IPS-NIHi7 (cell line): ENCODE measurements around the gene CHI3L1.

ENCODE experiments used
- DNase-seq: peaks from one replicate; pipeline ENCODE4 v3.0.0; 2012; ENCODE audit warnings: mixed read lengths; ENCODE audit errors: extremely low spot score

Gene CHI3L1

GRCh38 chr1:203151362-203152157 lies 34.9 kb downstream of the CHI3L1 start:
- DNase-seq, result no peak

GRCh38 chr1:203150511-203151297 lies 35.8 kb downstream of the CHI3L1 start:
- DNase-seq, result no peak

- DNase-seq, result no peak
Observed at GRCh38 chr1:203149188-203149840, 37.2 kb downstream of the CHI3L1 start.

- DNase-seq, result no peak
Observed at GRCh38 chr1:203148579-203148978, 37.9 kb downstream of the CHI3L1 start.

- no peak for DNase-seq
Observed at GRCh38 chr1:203148127-203148526, 38.4 kb downstream of the CHI3L1 start.

GRCh38 chr1:203147376-203147775 lies 39.1 kb downstream of the CHI3L1 start:
- no peak for DNase-seq

- DNase-seq, result no peak
Observed at GRCh38 chr1:203146537-203146936, 40.0 kb downstream of the CHI3L1 start.

GRCh38 chr1:203146042-203146369 lies 40.5 kb downstream of the CHI3L1 start:
- DNase-seq, result no peak

- no peak for DNase-seq
Observed at GRCh38 chr1:203145321-203146041, 41.0 kb downstream of the CHI3L1 start.

GRCh38 chr1:203144661-203145060 lies 41.8 kb downstream of the CHI3L1 start:
- no peak for DNase-seq

GRCh38 chr1:203143641-203144040 lies 42.9 kb downstream of the CHI3L1 start:
- no peak for DNase-seq

- DNase-seq, result no peak
Observed at GRCh38 chr1:203142684-203143408, 43.7 kb downstream of the CHI3L1 start.

- no peak for DNase-seq
Observed at GRCh38 chr1:203142124-203142523, 44.4 kb downstream of the CHI3L1 start.

GRCh38 chr1:203140743-203141520 lies 45.6 kb downstream of the CHI3L1 start:
- DNase-seq, result no peak

- DNase-seq, result no peak
Observed at GRCh38 chr1:203139976-203140475, 46.5 kb downstream of the CHI3L1 start.

GRCh38 chr1:203138066-203138465 lies 48.4 kb downstream of the CHI3L1 start:
- no peak for DNase-seq

GRCh38 chr1:203137324-203137723 lies 49.2 kb downstream of the CHI3L1 start:
- DNase-seq, result no peak

- DNase-seq, result no peak
Observed at GRCh38 chr1:203136409-203137042, 50.0 kb downstream of the CHI3L1 start.

GRCh38 chr1:203135636-203136305 lies 50.7 kb downstream of the CHI3L1 start:
- DNase-seq, result no peak
